ENCODE results near the gene MCF2L2.

- TF ChIP-seq POLR2A (IDR thresholded peaks at IDR 0.05; ENCODE audit: extremely low read depth, insufficient read length) (no peak), CTCF (IDR thresholded peaks at IDR 0.05; ENCODE audit: low read depth, low read length) (no peak)
- TF ChIP-seq, protein P1, sequence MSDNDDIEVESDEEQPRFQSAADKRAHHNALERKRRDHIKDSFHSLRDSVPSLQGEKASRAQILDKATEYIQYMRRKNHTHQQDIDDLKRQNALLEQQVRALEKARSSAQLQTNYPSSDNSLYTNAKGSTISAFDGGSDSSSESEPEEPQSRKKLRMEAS (IDR thresholded peaks at IDR 0.05; ENCODE audit: low read depth, low read length) = no peak
Measured at GRCh38 chr3:183277260-183277659, 151.2 kb downstream of the MCF2L2 start.

Data from NB4 (cell line).